ENCODE data around the gene IGF1R.
"Not testable (repeated sequence)": the region's sequence is repeated elsewhere in the genome, so short reads cannot be mapped to it uniquely, and the experiment has no call there.

The IGF1R gene

DNA sequence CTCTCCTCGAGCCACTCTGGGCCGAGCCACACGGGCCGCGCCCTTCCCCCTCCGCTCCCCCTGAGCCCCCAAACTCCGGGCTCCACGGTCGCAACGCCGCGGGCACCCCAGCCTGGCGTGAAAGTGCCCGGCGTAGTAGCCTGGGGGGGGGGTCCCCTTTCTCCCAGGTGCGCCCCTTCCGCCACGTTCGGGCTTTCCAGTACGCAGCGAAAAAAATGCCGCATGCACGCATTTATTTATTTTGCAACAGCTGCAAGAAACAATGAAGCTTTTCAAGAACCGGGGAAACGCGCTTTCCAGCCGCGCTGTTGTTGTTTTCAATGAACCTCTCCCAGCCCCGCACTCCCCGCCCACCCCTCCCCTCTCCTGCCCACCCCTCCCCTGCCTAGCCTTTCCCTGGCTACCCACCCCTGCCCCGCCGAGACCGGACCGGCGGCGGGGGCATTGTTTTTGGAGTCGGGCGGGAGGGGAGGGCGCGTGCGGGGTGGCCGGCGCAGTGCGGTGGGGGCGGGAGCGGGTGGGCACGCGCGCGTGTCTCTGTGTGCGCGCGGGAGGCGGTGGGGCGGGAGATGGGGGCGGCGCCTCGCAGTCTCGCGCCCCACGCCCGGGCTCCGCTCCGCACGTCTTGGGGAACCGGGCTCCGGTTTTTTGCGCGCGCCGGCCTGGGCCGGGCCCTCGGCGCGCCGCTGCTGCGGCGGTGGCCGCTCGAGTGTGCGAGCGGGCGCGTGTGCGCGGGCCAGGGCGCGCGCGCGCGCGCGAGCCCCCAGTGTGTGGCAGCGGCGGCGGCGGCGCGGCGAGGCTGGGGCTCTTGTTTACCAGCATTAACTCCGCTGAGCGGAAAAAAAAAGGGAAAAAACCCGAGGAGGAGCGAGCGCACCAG is at the start of gene IGF1R:
IGF1R (plus strand) TSS at position 766 of the 880 bp plus-strand sequence. CDS start 1,043 bp downstream, outside the sequence.
- peak; percentile 77 to 79 for DNase-seq (ENCODE audit: low read depth in 2 of 2)

DNA sequence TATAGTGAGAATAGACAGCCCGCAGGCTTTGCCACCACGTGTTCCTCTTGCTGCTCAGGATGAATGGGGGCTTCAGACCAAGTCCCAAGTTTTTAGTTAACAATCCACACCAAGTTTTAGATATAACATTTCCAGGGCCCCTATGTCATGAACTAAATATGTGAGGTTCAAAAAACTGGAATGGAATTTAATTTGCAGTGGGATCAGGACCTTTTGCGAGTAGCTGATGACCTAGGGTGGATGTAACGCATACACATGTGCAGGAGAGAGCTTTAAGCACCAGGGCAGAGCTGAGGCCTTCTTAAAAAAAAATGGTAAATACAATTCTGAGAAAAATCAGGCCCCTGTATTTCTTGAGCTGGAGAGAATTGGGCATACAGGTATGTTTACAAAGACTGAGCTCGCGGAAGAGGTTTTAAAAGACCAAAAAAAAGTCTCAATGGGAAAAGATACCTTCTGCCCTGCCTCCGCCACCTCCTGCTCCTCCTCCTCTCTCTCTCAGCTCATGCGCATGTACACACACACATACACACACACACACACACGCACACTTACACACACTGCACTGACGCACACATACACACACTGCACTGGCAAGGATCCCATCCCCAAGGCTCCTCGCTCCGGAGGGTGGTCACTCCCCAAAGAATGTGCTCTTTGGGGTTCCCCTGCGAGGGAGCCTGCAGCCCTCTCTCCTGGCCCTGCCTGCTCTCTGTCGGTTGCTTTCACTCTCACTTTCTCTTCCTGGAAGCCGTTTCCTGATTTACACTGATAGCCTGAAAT is 48.2 kb upstream of the IGF1R start:
- DNase-seq (ENCODE audit: low read depth in 2 of 2): peak; percentile 26 to 29

DNA sequence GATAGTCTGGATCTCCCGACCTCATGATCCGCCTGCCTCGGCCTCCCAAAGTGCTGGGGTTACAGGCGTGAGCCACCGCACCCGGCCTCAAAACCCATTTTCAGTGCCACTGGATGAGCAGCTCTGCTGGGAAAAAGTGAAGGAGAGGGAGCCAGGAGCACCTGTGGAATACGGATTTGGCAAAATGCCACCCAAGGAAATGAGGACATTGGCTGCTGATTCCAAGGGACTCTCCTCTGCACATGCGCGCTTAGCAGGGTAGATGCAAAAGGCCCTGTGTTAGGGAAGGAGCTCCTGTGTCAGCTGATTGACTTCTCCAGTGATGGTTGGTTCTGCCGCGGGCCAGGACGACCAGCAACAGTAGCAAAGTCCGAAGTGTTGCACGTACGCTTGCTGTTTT is 43.4 kb upstream of the IGF1R start:
- DNase-seq (ENCODE audit: low read depth in 2 of 2): no peak

DNA sequence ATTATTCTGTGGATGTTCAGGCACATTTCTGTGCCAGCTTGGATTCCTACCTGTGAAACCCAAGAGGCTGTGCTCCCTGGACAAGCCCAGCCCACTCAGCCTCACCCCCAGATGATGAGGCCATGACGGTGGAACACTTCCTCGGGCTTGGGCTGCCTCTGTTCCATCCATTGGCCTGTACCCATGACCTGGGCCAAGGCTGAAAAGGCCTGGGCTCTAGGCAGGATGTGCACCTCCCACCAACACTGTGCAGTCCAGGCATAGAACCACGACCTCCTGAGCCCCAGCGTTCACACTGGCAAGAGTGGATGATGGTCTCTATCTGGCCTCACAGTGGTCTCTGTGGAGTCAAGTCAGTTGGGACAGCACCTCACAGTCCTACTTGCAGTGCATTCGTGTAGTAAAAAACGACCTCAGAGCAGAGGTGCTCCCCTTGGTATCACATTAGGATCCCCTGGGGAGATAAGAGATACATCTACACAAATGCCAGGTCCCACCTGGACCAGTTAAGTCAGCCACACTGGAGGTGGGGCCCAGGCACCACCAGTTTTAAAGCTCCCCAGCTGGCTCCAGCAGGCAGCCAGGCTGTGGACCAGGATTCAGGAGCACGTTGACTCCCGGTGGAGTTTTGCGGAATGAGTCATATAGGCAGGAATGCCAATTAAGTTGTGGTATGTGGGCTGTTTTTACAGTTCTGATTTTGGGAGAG is 39.0 kb upstream of the IGF1R start:
- no peak for DNase-seq (ENCODE audit: low read depth in 2 of 2)

DNA sequence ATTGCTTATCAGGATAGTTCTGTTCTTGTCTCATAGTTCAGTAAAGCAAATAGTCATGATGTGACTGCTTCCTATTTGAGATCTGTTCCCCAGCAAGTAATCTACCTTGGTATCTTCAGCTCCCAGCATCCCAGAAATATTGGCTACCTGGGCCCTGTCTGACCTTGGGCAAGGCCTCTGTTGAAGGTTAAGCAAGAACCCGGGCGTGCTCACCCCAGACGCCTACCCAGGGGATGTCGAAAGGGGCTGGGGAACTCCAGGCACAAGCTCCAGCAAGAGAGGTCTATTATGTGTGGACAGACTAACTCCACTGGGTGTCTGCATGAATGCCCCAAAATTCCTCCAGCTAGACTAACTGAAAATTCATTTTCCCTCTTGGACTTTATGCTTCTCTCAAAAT is 37.3 kb upstream of the IGF1R start:
- DNase-seq (ENCODE audit: low read depth in 2 of 2): no peak

DNA sequence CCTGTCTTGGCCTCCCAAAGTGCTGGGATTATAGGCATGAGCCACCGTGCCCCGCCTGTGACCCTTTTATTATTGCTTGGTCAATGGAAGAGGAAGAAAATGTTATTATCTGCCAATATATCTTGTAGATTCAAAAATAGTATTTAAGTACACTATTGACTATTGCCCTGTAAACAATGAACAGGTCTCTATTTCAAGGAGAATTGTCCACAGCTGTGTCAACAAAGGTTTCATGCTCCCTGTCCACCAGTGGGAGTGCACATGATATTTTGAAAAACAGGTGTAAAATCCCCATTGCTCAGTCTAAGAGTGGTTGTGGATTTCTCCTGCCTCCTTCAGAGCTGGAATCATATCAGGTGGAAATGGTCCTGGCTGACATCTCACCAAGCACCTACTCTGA is 36.5 kb upstream of the IGF1R start:
- DNase-seq (ENCODE audit: low read depth in 2 of 2): no peak

DNA sequence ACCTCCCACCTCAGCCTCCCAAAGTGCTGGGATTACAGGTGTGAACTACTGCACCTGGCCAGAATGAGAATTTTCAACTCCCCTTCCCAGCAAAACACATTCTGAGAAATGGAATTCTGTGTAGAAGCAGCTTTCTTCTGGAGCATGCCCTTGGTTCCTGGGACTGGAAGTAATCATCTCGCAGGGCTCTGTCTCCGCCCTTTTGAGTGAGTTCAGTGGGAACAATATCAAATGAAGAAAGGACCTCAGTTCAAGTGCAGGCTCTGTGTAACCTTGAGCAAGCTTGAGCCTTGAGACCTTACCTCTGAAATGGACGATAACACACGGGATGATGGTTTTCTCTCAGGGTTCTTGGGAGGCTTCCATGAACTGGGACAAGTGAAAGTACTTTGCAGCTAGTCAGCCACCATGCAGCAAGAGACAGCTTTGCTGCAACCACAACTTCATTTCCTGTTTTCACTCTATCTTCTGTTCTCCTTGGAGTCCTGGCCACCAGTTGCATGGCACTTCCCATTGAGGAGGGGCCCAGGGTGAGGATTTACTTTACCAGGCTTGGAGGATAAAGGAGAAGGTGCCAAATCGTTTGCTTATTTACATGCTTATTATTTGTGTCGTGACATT is 35.7 kb upstream of the IGF1R start:
- DNase-seq (ENCODE audit: low read depth in 2 of 2): no peak

DNA sequence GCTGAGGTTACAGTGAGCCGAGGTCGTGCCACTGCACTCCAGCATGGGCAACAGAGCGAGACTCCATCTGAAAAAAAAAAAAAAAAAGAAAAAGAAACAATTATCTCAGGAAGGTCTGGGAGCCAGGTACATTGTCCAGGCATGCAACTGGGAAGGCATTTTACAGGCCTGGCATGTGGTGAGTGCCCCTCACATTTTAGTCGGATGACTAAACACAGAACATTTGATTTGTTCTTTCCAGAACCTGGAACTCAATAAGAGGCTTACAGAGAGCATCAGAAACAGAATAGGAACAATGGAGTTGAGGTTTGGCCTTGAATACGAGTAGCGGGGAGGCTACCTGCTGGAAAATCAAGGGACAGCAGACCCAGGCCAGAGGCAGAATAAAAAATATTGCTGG is 33.7 kb upstream of the IGF1R start:
- no peak for DNase-seq (ENCODE audit: low read depth in 2 of 2)

DNA sequence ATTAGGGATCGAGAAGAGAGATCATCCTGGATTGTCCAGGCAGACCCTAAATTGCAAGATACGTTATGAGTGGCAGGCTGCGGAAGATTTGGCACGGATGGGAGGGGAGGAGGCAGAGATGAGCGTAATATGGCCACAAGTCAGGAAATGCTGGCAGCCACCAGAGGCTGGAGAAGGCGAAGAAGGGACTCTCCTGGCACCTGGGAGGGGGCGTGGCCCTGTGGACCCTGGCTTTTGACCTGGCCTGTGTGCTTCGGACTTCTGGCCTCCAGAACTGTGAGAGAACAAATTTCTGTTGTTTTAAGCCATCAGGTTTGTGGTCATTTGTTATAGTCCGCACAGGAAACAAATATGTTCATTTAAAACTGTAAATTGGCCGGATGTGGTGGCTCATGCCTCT is 31.9 kb upstream of the IGF1R start:
- DNase-seq (ENCODE audit: low read depth in 2 of 2): no peak

DNA sequence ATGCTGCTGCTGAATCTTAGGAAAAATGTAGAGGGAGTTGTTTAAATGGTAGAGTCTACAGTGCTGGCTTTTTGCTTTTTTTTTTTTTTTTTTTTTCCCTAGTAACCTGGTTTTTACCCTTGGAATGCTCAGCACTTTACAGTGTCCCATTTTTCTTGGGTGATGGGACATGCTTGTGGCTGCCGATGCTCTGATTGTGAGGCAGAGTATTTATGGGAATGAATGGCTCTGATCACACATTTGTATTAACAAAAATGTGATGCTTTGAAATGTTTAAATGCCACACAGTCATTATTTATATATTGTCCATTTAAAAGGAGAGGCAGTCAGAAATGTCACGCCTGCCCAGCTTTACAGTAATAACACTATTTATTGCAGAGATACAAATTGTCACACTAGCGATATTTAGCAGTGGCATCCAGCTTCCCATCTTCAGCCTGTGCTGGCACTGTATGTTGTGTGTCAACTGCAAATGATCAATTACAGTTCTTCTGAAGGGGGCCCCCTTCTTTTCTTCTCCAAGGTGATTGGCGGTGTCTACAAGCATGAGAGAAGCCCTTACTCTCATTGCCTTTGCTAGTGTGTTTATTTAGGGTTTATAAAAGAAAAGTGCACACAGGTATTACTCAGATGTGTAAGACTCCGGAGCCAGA is 30.9 kb upstream of the IGF1R start:
- no peak for DNase-seq (ENCODE audit: low read depth in 2 of 2)

DNA sequence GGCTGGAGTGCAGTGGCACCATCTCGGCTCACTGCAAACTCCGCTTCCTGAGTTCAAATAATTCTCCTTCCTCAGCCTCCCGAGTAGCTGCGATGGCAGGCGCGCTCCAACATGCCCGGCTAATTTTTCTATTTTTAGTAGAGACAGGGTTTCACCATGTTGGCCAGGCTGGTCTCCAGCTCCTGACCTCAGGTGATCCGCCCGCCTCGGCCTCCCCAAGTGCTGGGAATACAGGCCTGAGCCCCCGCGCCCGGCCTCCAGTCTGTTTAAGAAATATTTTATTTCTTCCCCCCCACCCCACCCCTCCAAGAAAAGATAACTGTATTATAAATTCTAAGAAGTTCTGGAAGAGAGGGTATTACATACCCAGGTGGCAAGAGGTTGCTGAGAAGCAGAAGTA is 29.8 kb upstream of the IGF1R start:
- DNase-seq (ENCODE audit: low read depth in 2 of 2): not testable (repeated sequence)

DNA sequence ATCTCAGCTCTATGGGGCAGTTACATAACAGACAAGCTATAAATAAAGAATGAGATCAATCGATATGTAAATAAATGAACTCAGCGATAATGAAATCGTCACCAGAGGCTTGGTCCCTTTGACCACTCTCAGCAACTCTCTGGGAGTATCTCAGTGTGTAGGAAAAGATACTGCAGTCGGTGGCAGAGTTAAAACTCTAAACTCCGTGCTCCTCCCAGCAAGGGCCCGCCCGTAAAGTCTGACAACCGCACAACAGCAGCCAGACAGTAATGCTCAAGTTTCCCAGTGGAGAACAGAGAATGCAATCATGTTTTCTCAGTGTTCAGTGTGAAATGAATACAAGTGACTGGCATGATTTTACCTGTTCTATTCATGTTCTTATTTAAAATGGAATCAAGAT is 28.3 kb upstream of the IGF1R start:
- DNase-seq (ENCODE audit: low read depth in 2 of 2): no peak

DNA sequence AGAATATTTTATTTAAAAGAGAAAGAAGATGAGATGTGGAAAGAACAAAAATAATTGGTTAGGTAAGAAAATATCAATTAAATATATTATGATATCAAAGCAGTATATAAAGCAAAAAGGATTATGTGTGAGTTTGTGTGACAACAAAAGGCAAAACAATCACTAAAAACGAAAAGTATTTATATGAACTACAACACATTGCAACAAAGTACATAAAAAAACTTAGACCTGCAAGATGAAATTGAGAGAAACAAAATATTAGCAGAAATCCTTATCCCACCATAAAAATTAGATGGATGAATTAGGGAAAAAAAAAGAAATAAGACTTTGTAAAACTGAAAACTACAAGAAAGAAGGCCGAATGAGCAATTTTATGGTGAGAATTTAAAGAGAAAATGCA is 27.3 kb upstream of the IGF1R start:
- DNase-seq (ENCODE audit: low read depth in 2 of 2): no peak

DNA sequence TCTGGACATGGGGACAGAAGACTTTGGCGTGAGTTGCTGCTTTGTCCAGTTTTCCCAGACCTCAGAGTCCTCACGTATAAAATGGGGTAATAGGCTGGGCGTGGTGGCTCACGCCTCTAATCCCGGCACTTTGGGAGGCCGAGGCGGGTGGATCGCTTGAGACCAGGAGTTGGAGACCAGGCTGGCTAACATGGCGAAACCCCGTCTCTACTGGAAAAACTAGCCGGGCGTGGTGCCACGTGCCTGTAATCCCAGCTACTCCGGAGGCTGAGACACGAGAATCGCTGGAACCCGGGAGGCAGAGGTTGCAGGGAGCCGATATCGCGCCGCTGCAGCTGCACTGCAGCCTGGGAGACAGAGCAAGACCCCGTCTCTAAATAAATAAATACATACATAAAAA is 22.7 kb upstream of the IGF1R start:
- DNase-seq (ENCODE audit: low read depth in 2 of 2): no peak

DNA sequence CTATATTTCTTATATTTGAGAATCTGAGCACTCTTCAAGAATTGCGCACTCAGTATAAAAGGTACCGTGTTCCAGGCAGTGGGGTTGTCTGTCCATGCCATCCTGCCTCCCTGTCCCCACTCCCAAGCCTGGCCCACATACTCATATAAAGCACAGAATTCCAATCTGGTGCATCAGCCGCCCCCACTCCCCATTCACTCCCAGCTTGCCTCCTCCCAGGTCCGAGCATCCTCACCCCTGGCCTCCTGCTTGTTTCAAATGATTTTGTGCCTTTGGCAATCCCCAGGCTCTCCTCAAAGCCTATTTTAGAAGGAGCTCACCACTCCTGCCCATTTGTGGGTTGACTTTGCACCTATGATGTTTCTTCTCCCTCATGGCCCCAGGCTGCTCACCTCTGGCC is 22.2 kb upstream of the IGF1R start:
- DNase-seq (ENCODE audit: low read depth in 2 of 2): no peak

DNA sequence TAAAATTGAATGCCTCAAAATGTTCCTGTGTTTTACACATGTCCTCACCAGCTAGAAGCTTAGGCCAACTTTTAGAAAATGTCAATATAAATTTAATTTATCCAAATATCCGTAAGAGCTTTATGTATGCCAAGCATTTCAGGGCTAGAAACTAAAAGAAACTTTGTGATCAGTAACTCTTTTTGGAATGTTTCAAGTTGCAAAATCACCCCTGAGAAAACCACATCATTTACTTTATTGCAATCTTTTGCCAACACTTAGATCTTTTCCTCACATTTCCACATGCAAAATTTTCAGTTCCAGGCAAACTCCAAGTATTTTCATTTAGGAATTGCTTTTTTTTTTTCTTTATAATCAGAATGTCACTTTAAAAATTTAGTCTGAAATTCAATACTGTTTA is 20.1 kb upstream of the IGF1R start:
- no peak for DNase-seq (ENCODE audit: low read depth in 2 of 2)

DNA sequence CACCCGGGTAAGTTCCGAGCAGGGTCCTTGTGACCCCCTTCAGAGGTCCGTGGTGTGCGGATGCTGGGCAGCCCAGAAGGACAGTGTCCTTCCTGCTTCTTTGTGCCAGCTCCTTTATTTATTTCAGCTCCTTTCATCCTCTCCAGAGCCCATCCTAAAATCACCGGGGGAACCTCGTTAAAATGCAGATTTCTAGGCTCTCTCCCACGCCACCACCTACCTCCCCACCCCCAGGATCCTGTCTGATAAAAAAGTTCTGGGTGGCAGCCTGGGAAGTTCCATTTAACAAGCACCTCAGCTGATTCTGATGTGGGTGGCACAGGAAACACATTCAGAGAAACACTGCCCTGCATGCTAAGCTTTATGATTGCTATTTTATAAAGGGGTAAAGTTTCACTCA is 12.5 kb upstream of the IGF1R start:
- no peak for DNase-seq (ENCODE audit: low read depth in 2 of 2)

DNA sequence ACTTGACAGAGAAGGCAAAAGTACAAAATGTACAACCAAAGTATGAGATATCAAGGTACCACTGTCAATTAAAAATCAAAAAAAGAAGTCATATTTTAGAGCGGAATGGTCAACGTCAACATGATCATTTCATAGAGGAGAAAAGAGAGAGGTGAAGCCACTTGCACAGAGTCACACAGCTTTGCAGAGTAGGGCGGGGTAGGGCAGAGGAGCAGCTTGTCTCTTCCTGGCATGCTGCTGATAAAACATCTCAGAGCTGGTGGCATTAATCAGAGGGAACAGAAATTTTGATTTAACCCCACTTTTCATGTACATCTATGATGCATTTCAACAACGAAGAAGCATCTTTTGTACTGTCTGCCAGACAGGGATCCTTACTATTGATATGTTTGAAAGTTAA is 5.2 kb upstream of the IGF1R start:
- no peak for DNase-seq (ENCODE audit: low read depth in 2 of 2)

DNA sequence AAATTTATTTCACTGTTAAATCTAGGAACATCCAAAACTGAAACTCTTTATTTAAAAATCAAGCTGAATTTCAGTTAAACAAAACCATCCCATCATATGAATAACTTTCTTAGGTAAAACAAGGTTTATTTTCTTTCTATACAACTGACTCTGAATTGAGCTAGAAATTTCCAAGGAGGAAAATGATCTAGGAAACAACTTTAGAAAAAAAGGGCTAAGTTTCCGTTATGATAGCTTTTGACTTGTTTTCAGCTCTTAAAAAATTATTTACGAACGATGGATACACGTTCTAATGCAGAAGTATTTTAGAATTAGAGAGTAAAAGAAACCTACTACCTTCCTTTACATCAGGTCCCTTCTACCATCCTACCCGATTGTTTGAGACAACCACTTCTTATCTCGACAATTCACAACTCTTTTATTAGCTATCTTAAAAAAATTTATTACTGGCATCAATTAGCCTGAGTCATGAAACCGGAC is 1.8 kb upstream of the IGF1R start:
- no peak for DNase-seq (ENCODE audit: low read depth in 2 of 2)

DNA sequence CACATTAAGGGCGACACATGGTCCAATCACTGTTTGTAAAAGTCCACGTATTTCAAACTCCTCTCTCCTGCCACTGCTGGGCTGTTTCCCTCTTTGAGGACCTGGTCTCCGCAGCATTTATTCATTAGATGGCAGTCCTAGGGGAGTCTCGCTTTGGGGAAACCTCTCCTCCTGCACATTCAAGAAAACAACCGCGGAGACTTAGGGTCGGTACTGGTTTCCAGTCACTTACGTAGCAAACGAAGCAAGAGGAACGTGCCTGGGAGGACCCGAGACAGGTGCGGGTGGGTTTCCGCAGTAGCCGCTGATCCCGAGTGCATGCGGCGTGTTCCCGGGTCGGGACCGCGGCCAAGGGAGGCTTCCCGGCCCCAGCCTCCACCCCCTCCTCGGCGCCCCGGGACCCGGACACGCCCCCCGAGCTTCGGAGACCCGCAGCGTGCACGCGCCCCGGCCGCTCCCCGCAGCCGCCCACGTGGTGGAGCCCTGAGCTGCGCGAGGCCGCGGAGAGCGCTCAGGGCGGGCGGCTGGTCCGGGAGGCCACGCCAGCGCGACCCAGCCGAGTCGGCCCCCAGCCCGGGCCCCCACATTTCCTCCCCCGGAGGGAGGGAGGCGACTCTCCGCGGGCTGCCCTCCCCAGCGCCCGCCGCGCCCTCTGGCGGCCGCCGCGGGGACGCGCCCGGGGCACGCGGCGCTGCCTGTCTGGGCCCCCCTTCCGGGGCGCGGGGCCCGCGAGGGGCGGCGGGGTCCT is 1.1 kb upstream of the IGF1R start:
- DNase-seq (ENCODE audit: low read depth in 2 of 2): peak; percentile 44 to 63

Data from stimulated activated CD4-positive, alpha-beta T cell treated with anti-CD3 and anti-CD28 coated beads, Interleukin-4, amount 100 ng/mL, for 48 hours (primary cell).